Mucosa of descending colon (tissue), 3 donors: ENCODE data around the gene MAGIX. TPM values are rescaled to one million over a fixed set of nuclear protein-coding genes. Genes with fewer than 3 reads are reported as not detected.
A peak's percentile ranks its signal among the peaks of the same experiment; 100 is the strongest.

ENCODE experiments used
- ATAC-seq: fragments of 200-7000 bp; cut with Tn5 transposase; one replicate; pipeline ENCODE4 v1.9.1; 2020; ENCODE audit warnings: mild to moderate bottlenecking, moderate library complexity
- DNase-seq, 3 donors: peaks; one replicate each; pipeline ENCODE4 v3.0.0-alpha.2; 2020
- H3K36me3 ChIP-seq: fragments of 200-600 bp; one replicate; pipeline ENCODE4 v1.8.0; 2021; ENCODE audit warnings: low read depth, mild to moderate bottlenecking
- H3K4me1 ChIP-seq: fragments of 200-600 bp; one replicate; pipeline ENCODE4 v1.8.0; 2021; ENCODE audit warnings: low read depth, mild to moderate bottlenecking
- H3K4me3 ChIP-seq: fragments of 200-600 bp; one replicate; pipeline ENCODE4 v1.8.0; 2021; ENCODE audit warnings: mild to moderate bottlenecking
- H3K9me3 ChIP-seq: fragments of 200-600 bp; one replicate; pipeline ENCODE4 v1.8.0; 2021; ENCODE audit warnings: mild to moderate bottlenecking
- intact Hi-C, 2 donors: fragments of 100-400 bp; cut with DNase I in 1 of 2; cut with micrococcal nuclease in 1 of 2; formaldehyde crosslinking; loops; one replicate each; pipeline versions ENCODE4 v1.11.0 to v1.11.1; 2022; cut with DNase I, micrococcal nuclease
- total RNA-seq, 3 donors: library from RNA; stranded (reverse); fragmentation: NEBNext Ultra II Directional in 2 of 3; extraction: Animal tissue kit (Norgen Biotek cat#: 25700) in 2 of 3; gene quantifications; one replicate each; pipeline versions ENCODE4 v1.2.1 to v1.2.4, GENCODE V29; 2021 to 2023
- TF ChIP-seq, protein P1 (sequence below): fragments of 200-600 bp; IDR thresholded peaks from one replicate; pipeline ENCODE4 v1.8.0; 2022; ENCODE audit warnings: antibody characterized with exemption, mild to moderate bottlenecking
- donor health status: DM: no; HTN: no; CAD: no; lungs with moderate emphysema.
- donor health status: DM: no; HTN: no; CAD: no.
- donor health status: DM: no; HTN: yes; CAD: no.

MAGIX gene
- total RNA-seq, 3 donors from 2014 or later = 9.5 to 16.8 (median 15.6) TPM

DNA sequence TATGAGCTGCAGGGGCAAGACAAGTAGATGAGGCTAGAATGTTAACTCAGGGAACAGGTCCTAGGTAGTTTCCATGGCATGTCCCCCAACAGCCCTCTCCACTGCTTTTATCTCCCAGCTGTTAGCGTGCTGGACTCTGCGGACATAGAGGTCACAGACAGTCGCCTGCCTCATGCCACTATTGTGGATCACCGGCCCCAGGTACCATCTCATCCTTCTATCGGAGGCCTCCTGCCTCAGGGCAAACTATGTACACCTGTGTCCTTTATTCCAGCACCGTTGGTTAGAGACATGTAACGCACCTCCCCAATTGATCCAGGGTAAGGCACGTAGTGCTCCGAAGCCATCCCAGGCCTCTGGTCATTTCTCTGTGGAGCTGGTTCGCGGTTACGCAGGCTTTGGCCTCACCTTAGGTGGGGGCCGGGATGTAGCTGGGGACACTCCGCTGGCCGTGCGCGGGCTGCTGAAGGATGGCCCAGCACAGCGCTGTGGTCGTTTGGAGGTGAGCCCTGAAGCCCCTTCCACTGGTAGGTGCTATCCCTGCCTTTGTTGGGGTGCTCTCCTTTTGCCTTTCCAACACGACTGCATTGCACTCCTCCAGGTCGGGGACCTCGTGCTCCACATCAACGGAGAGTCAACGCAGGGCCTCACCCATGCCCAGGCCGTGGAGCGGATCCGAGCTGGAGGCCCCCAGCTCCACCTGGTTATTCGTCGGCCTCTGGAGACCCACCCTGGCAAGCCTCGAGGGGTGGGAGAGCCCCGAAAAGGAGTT lies 2.2 kb downstream of the MAGIX start:
- no peaks in the 10 kb centered on the region for H3K9me3 ChIP-seq
- peaks cover 3% of the 10 kb centered on the region for H3K4me1 ChIP-seq
- TF ChIP-seq, protein P1, sequence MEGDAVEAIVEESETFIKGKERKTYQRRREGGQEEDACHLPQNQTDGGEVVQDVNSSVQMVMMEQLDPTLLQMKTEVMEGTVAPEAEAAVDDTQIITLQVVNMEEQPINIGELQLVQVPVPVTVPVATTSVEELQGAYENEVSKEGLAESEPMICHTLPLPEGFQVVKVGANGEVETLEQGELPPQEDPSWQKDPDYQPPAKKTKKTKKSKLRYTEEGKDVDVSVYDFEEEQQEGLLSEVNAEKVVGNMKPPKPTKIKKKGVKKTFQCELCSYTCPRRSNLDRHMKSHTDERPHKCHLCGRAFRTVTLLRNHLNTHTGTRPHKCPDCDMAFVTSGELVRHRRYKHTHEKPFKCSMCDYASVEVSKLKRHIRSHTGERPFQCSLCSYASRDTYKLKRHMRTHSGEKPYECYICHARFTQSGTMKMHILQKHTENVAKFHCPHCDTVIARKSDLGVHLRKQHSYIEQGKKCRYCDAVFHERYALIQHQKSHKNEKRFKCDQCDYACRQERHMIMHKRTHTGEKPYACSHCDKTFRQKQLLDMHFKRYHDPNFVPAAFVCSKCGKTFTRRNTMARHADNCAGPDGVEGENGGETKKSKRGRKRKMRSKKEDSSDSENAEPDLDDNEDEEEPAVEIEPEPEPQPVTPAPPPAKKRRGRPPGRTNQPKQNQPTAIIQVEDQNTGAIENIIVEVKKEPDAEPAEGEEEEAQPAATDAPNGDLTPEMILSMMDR = no peak
- no peak for ATAC-seq
- no peaks in the 10 kb centered on the region for H3K36me3 ChIP-seq
- no peak overlapping the region for H3K4me3 ChIP-seq
- intact Hi-C loops = no loop called here
- peak in 1 of 3 donors; percentile 55 for DNase-seq

DNA sequence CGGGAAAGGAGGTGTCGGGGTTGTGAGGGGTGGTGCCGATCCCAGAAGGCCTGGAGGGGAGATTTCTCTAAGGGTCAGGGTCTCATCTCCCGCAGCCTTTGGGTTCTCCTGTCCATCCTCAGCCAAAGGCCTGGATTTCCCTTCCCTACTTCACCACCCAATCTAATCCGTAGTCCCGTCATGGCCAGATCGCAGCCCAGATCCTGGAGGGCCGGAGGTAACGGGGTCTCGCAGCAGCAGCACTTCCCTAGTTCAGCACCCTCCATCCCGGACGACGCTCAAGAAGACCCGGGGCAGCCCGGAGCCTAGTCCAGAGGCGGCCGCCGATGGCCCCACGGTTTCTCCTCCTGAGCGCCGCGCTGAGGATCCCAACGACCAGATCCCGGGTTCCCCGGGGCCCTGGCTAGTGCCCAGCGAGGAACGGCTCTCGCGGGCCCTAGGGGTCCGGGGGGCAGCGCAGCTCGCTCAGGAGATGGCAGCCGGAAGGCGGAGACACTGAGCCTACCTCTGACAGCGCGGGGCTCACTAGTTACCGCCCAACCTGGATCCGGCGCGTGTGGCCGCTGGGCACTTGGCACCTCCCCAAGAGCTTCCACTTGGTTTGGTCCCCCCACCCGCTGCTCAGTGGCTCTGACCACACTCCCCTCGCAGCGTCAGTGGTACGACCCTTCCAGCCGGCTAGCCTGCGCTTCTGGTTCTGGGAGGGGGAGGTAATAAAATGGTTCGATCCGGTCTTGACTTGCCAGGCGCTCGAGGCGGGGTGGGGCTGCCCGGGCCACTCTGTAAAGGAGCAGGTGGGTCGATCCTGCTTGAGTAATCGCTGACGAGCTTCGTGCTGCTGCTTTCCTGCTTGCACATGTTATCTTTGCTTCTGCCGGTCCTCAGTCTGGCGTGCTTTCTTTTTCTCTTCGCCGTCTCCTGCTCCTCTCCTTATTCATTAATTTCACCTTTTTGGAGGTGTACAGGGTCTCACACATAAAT lies 3.6 kb downstream of the MAGIX start:
- peak; percentile 64 for ATAC-seq
- peak; percentile 84 to 90 (median 87) for DNase-seq
- Histone ChIP-seq H3K9me3 (no peaks in the 10 kb centered on the region), H3K4me3 (no peak overlapping the region), H3K4me1 (peaks cover 3% of the 10 kb centered on the region), H3K36me3 (no peaks in the 10 kb centered on the region)
- intact Hi-C loops = no loop called here
- TF ChIP-seq, protein P1 = no peak

DNA sequence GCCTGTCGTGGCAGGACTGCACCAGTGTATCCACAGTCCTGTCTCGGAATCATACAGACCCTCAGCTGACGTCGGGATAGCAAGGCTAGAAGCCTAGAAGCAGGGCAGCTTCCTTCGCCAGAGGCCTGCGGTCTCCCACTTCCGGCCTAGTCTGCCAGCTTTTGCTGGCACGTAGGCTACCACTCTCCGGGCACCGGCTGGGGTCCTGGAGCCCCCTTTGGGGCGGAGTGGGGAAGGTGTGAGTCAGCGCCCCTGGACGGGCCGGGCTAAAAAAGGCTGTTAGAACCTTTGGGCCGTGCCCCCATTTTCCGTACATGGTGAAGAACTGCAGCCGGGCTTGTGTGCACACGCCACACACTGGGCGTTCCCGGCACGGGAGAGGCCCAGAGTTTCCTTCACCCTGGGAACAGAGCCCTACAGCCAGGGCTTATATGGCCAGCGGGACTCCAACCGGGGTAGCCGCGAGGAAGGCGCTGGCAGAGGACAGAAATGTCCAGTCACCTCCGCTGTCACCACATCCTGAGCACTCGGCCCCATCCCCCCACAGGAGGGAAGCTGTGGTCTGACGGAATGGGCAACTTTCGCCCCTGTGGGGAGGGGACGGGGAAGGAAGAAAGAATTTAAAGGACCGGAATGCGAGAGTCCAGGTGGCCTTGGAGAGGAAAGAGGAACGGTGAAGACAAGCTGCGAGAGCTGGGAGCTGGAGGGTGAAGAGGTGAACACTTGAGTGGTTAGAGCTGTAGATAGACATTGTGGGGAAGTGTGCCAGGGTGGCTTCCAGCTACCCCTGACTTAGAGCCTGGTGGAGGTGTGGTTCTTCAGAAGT lies 4.6 kb downstream of the MAGIX start:
- Histone ChIP-seq H3K4me3 (no peak overlapping the region), H3K36me3 (no peaks in the 10 kb centered on the region), H3K9me3 (no peaks in the 10 kb centered on the region), H3K4me1 (peaks cover 3% of the 10 kb centered on the region)
- ATAC-seq (peak; percentile 58), DNase-seq (peak; percentile 73 to 84 (median 77))
- TF ChIP-seq, protein P1 = no peak
- intact Hi-C loops = no loop called here

DNA sequence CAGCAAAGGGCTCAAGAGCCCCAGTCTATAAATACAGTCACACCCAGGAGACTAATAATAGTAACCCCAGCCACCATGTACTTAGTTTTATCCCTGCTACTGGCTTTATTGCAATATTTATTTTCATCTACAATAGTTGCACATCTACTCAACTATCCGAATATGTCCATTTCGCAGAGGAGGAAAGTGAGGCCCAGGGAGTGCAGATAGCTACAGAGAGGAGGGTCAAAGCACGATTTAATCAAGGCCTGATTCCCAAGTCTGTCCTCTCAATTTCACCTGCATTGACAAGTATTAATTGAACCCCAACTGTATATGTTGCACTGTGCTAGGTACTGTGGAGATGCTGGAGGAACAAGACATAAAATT lies 5.2 kb downstream of the MAGIX start:
- intact Hi-C loops = no loop called here
- Histone ChIP-seq H3K4me1 (peaks cover 3% of the 10 kb centered on the region), H3K9me3 (no peaks in the 10 kb centered on the region), H3K4me3 (no peak overlapping the region), H3K36me3 (no peaks in the 10 kb centered on the region)
- ATAC-seq = no peak
- DNase-seq = no peak
- TF ChIP-seq, protein P1 = no peak

DNA sequence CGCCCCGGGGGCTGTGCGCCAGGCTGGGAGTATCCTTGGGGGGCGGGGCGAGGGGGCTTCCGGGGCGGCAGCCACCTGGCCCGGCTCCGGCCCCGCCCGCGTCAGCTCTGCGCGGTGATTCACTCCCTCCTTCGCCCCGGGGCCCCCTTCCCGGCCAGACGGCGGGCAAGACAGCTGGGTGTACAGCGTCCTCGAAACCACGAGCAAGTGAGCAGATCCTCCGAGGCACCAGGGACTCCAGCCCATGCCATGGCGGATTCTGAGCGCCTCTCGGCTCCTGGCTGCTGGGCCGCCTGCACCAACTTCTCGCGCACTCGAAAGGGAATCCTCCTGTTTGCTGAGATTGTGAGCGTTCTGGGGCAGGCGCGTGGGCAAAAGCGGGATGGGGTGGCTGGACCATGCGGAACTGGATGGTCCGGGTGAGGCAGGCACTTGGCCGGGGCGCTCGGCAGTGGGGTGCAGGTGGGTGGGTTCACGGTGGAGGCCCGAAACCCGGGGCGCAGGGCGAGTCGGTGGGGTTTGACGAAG lies 9.3 kb downstream of the MAGIX start, which contains the start of gene PLP2:
PLP2 (plus strand) TSS at position 147 of the 528 bp plus-strand sequence; CDS start at position 250, 103 bp downstream.
- TF ChIP-seq, protein P1 = no peak
- H3K36me3 ChIP-seq = no peaks in the 10 kb centered on the region
- peak; percentile 65 to 85 (median 79) for DNase-seq
- no peaks in the 10 kb centered on the region for H3K9me3 ChIP-seq
- intact Hi-C loops = no loop called here
- ATAC-seq = peak; percentile 65
- H3K4me3 ChIP-seq = peak within 1 kb of the TSS; percentile 22
- H3K4me1 ChIP-seq = peaks cover 8% of the 10 kb centered on the region
